ENCODE data around the gene ANKMY1. TPM values are rescaled to one million over a fixed set of nuclear protein-coding genes. Genes with fewer than 3 reads are reported as not detected.

Gene ANKMY1
- total and polyA plus RNA-seq, 2 of the 13 experiments (the other 11 are each of a cell fraction or from before 2014, with no cell fraction given), result 11.7 to 18.8 TPM

GRCh38 chr2:240586198-240586918 lies 28.6 kb upstream of the ANKMY1 start, which contains the start of gene CAPN10 (continued):
- TF ChIP-seq CBX2 (IDR thresholded peaks at IDR 0.05; ENCODE audit: low read depth, low read length), result no peak
- TF ChIP-seq CBX2 (CRISPR knock-in tag; IDR thresholded peaks at IDR 0.05; ENCODE audit: low read depth), result no peak
- TF ChIP-seq ZNF550 (CRISPR knock-in tag; IDR thresholded peaks at IDR 0.05; ENCODE audit: borderline replicate concordance), result 0 out of 2 replicates have a peak, but pooled peaks have one; percentile 73
- TF ChIP-seq HIVEP1 (CRISPR knock-in tag; IDR thresholded peaks at IDR 0.05), result peak; percentile 87; the same call in 1 of the 2 replicates
- peak; percentile 68; the same call in 1 of the 2 replicates for TF ChIP-seq EEA1 (CRISPR knock-in tag; IDR thresholded peaks at IDR 0.05; ENCODE audit: borderline replicate concordance)
- no peak for TF ChIP-seq DBP (CRISPR knock-in tag; IDR thresholded peaks at IDR 0.05; ENCODE audit: not compliant biosample characterization)
- no peak for TF ChIP-seq ZBTB49 (CRISPR knock-in tag; IDR thresholded peaks at IDR 0.05; ENCODE audit: borderline replicate concordance)
- TF ChIP-seq ZNF335 (CRISPR knock-in tag; IDR thresholded peaks at IDR 0.05), result peak; percentile 99
- no peak for TF ChIP-seq ZNF468 (CRISPR knock-in tag; IDR thresholded peaks at IDR 0.05)
- no peak for TF ChIP-seq ZNF660 (CRISPR knock-in tag; IDR thresholded peaks at IDR 0.05; ENCODE audit: borderline replicate concordance, low read depth)
- no peak for TF ChIP-seq KLF12 (CRISPR knock-in tag; IDR thresholded peaks at IDR 0.05; ENCODE audit: borderline replicate concordance)
- no peak for TF ChIP-seq XBP1 (CRISPR knock-in tag; IDR thresholded peaks at IDR 0.05)
- TF ChIP-seq NR1H2 (CRISPR knock-in tag; IDR thresholded peaks at IDR 0.05; ENCODE audit: borderline replicate concordance, low read depth), result no peak
- TF ChIP-seq TGIF2 (CRISPR knock-in tag; IDR thresholded peaks at IDR 0.05), result peak; percentile 73; the same call in 1 of the 2 replicates
- TF ChIP-seq HNRNPK (IDR thresholded peaks at IDR 0.05; ENCODE audit: low read depth, low read length, poor library complexity, severe bottlenecking), result peak; percentile 17
- TF ChIP-seq ZMYM4 (CRISPR knock-in tag; IDR thresholded peaks at IDR 0.05), result peak; percentile 68; the same call in 1 of the 2 replicates
- no peak; the same call in 1 of the 2 replicates for TF ChIP-seq ATF2 (CRISPR knock-in tag; IDR thresholded peaks at IDR 0.05)
- no peak for TF ChIP-seq ZNF138 (CRISPR knock-in tag; IDR thresholded peaks at IDR 0.05; ENCODE audit: low read depth)
- peak; percentile 85 for TF ChIP-seq MEF2D (CRISPR knock-in tag; IDR thresholded peaks at IDR 0.05)
- TF ChIP-seq ZNF343 (CRISPR knock-in tag; IDR thresholded peaks at IDR 0.05), result peak; percentile 92
- TF ChIP-seq ZBTB46 (CRISPR knock-in tag; IDR thresholded peaks at IDR 0.05; ENCODE audit: borderline replicate concordance), result no peak
- TF ChIP-seq SALL2 (CRISPR knock-in tag; IDR thresholded peaks at IDR 0.05), result peak; percentile 77; the same call in 1 of the 2 replicates
- no peak for TF ChIP-seq THYN1 (CRISPR knock-in tag; IDR thresholded peaks at IDR 0.05; ENCODE audit: borderline replicate concordance, low read depth)
- no peak for TF ChIP-seq FOXK2 (IDR thresholded peaks at IDR 0.05)

All from HepG2 (cell line).